Fibroblast of skin of back (primary cell): Measurements from ENCODE around the gene GSTM5.
"Not testable (repeated sequence)": the region's sequence is repeated elsewhere in the genome, so short reads cannot be mapped to it uniquely, and the experiment has no call there.

Experiments used
- DNase-seq: peaks from one replicate; pipeline ENCODE4 v3.0.0-alpha.2; 2013

Gene GSTM5

DNA sequence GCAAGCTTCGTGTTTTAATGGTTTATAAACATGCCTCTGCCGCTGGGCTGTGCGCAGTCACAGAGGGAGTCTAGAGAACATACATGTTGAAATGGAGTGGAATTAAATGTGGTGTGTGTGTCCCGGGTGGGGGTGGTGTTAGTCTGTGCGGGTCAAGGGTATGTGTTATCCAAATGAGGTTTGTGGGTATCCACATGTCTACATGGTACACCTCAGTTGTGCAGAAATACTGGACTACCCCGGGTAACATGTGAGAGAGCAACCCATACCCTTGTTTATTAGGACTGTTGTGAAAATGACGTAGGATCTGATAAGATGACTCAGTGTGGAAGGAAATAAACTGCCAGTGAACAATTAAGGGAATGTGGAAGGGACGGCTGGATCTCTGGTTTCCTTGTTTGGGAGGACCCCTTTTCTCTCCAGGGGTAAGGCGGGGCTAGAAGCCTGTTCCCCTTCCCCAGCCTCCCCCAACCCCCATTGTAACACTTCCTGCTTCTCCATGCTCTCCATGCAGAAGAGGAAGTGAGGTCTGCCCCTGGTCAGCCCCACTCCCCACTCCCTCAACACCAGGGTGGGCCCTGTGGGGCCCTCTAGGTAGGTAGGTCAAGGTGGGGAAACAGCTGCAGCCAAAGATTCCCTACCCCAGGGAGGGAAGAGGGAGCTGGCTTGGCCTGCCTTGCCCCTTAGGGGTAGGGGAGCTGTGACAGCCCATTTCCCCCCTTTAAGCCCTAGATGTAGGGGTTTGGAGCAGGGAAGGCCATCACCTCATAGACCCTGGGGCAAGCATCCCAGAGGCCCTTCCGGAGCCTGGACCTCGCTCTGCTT, 51.0 kb downstream of the GSTM5 start:
- DNase-seq: peak; percentile 33

DNA sequence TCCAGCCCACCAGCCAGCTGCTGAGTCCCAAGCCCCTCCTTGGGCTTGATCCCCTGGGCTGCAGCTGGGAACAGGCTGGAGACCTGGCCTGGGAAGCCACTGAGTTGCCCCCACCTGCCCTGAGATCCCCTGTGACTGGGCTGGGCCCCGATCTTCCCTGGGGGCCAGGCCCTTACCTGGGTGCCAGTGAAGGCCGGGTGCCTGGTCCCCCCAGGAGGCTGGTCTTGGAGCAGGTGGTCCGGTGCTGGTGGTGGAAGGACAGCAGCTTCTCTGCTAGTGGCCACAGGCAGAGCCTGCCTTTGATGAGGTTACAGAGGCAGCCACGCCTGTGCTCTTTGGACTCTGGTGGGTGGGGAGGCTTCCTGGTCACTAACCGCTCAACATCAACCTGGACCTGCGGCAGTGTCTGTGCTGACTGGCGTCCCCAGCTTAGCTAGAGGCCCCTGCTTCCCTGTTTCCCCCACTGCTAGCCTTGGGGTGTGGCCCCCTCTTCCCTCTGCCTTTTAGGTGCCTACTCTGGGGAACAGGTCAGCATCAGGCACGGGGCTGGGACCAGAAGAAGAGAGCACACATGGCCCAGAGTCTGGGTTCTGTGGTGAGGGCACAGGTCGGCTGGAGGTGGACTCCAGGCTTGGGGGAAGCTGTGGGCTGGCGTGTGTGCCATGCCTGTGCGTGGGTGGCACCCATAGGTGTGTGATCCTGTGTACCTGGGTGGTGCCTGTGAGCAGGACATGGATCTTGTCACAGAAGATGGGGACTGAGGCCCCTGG, 51.8 kb downstream of the GSTM5 start, which contains the start of gene EPS8L3:
EPS8L3 (minus strand) TSS at position 278 of the 770 bp plus-strand sequence. CDS start 2,174 bp downstream, outside the sequence.
- no peak for DNase-seq

- no peak for DNase-seq
Measured at GRCh38 chr1:109764561-109765482, 52.8 kb downstream of the GSTM5 start.

DNA sequence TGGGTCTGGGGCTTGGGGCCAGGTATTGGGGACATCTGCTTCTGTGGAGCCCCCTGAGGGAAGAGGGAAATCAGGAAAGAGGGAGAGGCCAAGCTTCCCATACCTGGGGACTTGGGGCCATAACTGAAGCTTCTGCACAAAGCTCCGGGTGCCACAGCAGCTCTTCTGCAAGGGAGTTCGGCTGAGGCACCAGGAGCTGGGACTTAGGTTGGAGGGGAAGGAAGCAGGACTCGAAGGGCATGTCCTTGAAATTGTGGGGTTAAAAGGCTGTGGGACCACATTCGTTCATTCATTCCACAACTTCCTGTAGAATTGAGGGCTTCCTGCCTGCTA, 53.4 kb downstream of the GSTM5 start:
- no peak for DNase-seq

DNA sequence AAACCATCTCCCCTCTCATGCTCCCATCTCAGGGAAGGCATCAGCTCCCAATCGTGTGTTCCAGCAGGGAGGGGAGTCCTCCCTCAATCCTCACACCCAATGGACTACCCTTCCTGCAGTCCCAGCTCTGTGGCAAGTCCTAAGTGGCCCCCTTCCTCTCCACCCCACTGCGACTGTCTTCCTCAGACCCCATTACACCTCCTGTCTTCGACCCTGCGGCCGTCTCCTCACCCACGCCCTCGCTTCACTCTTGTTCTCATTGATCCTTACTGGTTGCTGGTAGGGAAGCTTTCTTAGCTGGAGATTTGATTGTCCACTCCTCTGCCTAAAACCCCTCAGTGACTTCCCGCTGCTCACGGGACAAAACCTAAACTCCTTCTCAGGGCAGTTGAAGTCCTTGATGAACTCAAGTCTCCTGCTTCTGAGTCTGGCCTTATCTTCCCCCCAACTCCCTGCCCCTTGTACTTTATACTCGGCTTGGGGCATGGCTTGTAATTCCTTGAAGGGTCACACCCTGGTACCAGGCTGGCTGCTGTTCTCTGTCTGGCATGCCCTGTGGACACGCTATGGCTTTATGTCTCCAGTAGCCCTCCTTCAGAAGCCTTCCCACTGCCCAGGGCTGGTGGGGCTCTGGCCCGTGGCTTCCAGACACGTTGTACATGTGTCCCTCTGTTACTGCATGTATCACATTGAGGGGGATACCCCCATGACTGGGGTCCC, 54.0 kb downstream of the GSTM5 start:
- DNase-seq: no peak

DNA sequence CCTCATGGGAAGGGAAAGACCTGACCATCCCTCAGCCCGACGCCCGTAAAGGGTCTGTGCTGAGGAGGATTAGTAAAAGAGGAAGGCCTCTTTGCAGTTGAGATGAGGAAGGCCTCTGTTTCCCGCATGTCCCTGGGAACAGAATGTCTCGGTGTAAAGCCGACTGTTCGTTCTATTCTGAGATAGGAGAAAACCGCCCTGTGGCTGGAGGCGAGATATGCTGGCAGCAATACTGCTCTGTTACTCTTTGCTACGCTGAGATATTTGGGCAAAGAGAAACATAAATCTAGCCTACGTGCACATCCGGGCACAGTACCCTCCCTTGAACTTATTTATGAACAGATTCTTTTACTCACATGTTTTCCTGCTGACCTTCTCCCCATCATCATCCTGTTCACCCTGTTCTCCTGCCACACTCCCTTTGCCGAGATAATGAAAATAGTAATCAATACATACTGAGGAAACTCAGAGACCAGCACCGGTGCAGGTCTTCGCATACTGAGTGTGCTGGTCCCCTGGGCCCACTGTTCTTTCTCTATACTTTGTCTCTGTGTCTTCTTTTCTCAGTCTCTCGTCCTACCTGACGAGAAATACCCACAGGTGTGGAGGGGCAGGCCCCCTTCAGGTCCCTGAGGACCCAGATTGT, 55.1 kb downstream of the GSTM5 start:
- DNase-seq: not testable (repeated sequence)
